Measurements from ENCODE around the gene BCAS3.
"Not testable (repeated sequence)": the region's sequence is repeated elsewhere in the genome, so short reads cannot be mapped to it uniquely, and the experiment has no call there.

DNA sequence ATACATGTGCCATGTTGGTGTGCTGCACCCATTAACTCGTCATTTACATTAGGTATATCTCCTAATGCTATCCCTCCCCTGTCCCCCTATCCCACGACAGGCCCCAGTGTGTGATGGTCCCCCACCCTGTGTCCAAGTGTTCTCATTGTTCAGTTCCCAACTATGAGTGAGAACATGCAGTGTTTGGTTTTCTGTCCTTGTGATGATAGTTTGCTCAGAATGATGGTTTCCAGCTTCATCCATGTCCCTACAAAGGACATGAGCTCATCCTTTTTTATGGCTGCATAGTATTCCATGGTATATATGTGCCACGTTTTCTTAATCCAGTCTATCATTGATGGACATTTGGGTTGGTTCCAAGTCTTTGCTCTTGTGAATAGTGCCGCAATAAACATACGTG is 94.0 kb downstream of the BCAS3 start:
- TF ChIP-seq, protein P1, sequence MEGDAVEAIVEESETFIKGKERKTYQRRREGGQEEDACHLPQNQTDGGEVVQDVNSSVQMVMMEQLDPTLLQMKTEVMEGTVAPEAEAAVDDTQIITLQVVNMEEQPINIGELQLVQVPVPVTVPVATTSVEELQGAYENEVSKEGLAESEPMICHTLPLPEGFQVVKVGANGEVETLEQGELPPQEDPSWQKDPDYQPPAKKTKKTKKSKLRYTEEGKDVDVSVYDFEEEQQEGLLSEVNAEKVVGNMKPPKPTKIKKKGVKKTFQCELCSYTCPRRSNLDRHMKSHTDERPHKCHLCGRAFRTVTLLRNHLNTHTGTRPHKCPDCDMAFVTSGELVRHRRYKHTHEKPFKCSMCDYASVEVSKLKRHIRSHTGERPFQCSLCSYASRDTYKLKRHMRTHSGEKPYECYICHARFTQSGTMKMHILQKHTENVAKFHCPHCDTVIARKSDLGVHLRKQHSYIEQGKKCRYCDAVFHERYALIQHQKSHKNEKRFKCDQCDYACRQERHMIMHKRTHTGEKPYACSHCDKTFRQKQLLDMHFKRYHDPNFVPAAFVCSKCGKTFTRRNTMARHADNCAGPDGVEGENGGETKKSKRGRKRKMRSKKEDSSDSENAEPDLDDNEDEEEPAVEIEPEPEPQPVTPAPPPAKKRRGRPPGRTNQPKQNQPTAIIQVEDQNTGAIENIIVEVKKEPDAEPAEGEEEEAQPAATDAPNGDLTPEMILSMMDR (IDR thresholded peaks at IDR 0.05) = not testable (repeated sequence)
- TF ChIP-seq POLR2A (IDR thresholded peaks at IDR 0.05) = not testable (repeated sequence)

Measured in heart left ventricle (tissue), 13 donors.